Measurements from ENCODE around the gene RUFY3. TPM values are rescaled to one million over a fixed set of nuclear protein-coding genes. Genes with fewer than 3 reads are reported as not detected.

Gene RUFY3
- total and polyA plus RNA-seq, 4 experiments from 2014 or later, result 3.3 to 36.2 (median 22.7) TPM

DNA sequence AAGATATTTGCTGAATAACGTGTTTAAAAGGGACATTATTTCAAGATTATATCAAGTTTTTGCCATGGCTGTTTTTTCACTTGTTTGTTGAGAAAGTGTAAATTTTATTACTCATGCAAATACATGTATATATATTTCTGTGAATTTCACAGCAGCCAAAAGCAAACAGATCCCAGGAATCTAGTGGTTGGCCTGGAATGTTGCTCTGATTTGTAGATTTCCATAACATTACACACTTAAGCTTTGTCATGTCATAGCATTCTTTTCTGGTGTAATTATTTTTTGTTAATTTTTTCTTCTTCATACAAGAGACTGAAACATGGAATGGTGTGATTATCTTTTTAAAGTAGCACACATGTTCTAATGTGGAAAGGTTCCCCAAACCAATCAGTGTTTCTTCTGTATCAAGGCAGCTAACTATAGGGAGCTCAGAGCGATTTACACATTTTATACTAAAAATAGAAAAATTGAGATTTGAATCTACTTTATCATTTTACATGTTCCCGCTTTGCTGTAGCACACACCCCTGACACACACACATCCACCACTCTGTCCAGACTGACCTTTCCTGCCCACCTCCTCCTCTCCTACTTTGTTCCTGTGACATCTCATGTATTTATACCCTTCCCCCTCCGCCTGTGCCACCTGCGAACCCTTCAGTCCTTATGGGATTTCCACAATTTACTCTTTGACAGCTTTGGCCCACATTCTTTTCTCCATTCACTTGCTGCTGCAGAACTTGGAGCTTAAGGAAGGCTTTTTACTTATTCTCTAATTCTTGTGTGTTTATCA is 20.3 kb downstream of the RUFY3 start:
- Mint-ChIP-seq H3K9me3 (no peaks in the 10 kb centered on the region), H3K27me3 (no peaks in the 10 kb centered on the region), H3K36me3 (no peaks in the 10 kb centered on the region), H3K4me1 (peaks cover 3 to 8% (median 6%) of the 10 kb centered on the region in 4 donors), H3K27ac (no peak overlapping the region), H3K4me3 (no peak overlapping the region)
- H3K36me3 ChIP-seq (ENCODE audit: insufficient read depth, low read length), result no peaks in the 10 kb centered on the region
- H3K27ac ChIP-seq (ENCODE audit: low read depth, low read length), result no peak overlapping the region
- CTCF ChIA-PET (ENCODE audit: partially characterized antibody), result interaction anchor here (1.1 kb wide), 1 partner anchor 38 kb away, joined by 3 read pairs; no protein-coding TSS in a partner anchor
- H3K4me3 ChIP-seq (ENCODE audit: low read length in 2 of 2), result no peak overlapping the region
- H3K4me1 ChIP-seq (ENCODE audit: insufficient read depth, low read length), result peaks cover 10% of the 10 kb centered on the region
- POLR2A ChIA-PET (ENCODE audit: partially characterized antibody), result no interaction called here
- H3K9me3 ChIP-seq (ENCODE audit: control insufficient read depth in 1 of 2, low read length in 2 of 2), result no peaks in the 10 kb centered on the region
- no peak for DNase-seq
- no peaks in the 10 kb centered on the region for H3K27me3 ChIP-seq (ENCODE audit: insufficient read depth, low read length)
- intact Hi-C loops (cut with micrococcal nuclease), result no loop called here

DNA sequence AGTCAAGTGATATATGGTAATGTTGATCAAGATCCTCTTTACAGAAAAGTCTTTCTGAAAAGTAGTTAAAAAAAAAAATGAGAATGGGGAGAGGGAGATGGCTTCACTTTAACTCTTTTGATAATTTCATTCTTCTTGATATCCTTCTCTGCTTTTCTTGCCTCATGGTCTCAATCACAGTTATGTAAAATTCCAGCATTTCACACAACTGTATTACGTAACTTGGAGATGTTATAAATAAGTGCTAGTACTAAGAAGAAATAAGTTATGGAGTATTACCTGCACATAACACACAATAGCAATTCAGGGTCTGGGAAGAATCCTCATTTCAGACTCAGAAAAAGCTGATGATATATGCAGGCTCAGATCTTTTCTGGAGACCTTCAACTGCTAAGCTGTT is 22.0 kb downstream of the RUFY3 start:
- intact Hi-C loops (cut with micrococcal nuclease), result no loop called here
- peak overlapping the region in 1 of 7 donors; percentile 36 for H3K27ac Mint-ChIP-seq
- CTCF ChIA-PET (ENCODE audit: partially characterized antibody), result interaction anchor here (0.8 kb wide), 1 partner anchor 9 kb away, joined by 3 read pairs; no protein-coding TSS in a partner anchor
- no peaks in the 10 kb centered on the region for H3K9me3 ChIP-seq (ENCODE audit: control insufficient read depth in 1 of 2, low read length in 2 of 2)
- no peak overlapping the region for H3K4me3 Mint-ChIP-seq
- no peaks in the 10 kb centered on the region for H3K27me3 ChIP-seq (ENCODE audit: insufficient read depth, low read length)
- POLR2A ChIA-PET (ENCODE audit: partially characterized antibody), result interaction anchor here (1.5 kb wide), 1 partner anchor 9 kb away, joined by 3 read pairs; no protein-coding TSS in a partner anchor
- H3K4me1 ChIP-seq (ENCODE audit: insufficient read depth, low read length), result no peaks in the 10 kb centered on the region
- H3K27ac ChIP-seq (ENCODE audit: low read depth, low read length), result no peak overlapping the region
- H3K27me3 Mint-ChIP-seq, result no peaks in the 10 kb centered on the region
- no peak for DNase-seq
- H3K36me3 Mint-ChIP-seq, result no peaks in the 10 kb centered on the region
- H3K9me3 Mint-ChIP-seq, result peaks cover 0 to 1% (median 0%) of the 10 kb centered on the region in 8 donors
- H3K4me1 Mint-ChIP-seq, result peaks cover 0 to 4% (median under 1%) of the 10 kb centered on the region in 4 donors
- H3K36me3 ChIP-seq (ENCODE audit: insufficient read depth, low read length), result no peaks in the 10 kb centered on the region
- no peak overlapping the region for H3K4me3 ChIP-seq (ENCODE audit: low read length in 2 of 2)

DNA sequence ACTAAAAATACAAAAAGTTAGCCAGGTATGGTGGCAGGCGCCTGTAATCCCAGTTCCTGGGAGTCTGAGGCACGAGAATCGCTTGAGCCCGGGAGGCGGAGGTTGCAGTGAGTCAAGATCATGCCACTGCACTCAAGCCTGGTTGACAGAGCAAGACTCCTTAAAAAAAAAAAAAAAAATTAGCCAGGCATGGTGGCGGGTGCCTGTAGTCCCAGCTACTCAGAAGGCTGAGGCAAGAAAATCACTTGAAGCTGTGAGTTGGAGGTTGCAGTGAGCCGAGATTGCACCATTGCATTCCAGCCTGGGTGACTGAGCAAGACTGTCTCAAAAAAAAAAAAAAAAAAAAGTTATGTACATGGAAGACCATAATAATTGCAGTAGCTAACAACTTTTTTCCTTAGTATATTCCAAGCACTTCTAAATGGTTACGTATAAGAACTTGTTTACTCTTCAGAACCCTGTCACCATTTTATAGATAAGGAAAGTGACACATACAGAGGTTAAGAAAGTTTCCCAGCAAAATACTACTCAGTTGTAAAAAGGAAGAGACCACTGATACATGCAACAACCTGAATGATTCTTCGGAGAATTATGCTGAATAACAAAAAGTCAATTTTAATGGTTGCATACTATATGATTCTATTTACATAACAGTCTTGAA is 24.5 kb downstream of the RUFY3 start:
- intact Hi-C loops (cut with micrococcal nuclease), result no loop called here
- Histone ChIP-seq H3K27ac (ENCODE audit: low read depth, low read length) (no peak overlapping the region), H3K4me1 (ENCODE audit: insufficient read depth, low read length) (no peaks in the 10 kb centered on the region), H3K4me3 (ENCODE audit: low read length in 2 of 2) (no peak overlapping the region), H3K36me3 (ENCODE audit: insufficient read depth, low read length) (no peaks in the 10 kb centered on the region), H3K9me3 (ENCODE audit: control insufficient read depth in 1 of 2, low read length in 2 of 2) (no peaks in the 10 kb centered on the region), H3K27me3 (ENCODE audit: insufficient read depth, low read length) (no peaks in the 10 kb centered on the region)
- H3K27me3 Mint-ChIP-seq, result no peaks in the 10 kb centered on the region
- peaks cover 0 to 1% (median 0%) of the 10 kb centered on the region in 8 donors for H3K9me3 Mint-ChIP-seq
- H3K27ac Mint-ChIP-seq, result peak overlapping the region in 2 of 7 donors; percentile 29 to 30
- H3K4me1 Mint-ChIP-seq, result peaks cover 0 to 5% (median 4%) of the 10 kb centered on the region in 4 donors
- CTCF ChIA-PET (ENCODE audit: partially characterized antibody), result interaction anchor here (0.6 to 2.4 kb wide), 2 partner anchors 11 to 19 kb away, joined by 3 to 10 read pairs; no protein-coding TSS in a partner anchor
- no peaks in the 10 kb centered on the region for H3K36me3 Mint-ChIP-seq
- POLR2A ChIA-PET (ENCODE audit: partially characterized antibody), result interaction anchor here (0.6 to 0.9 kb wide), 2 partner anchors 9 to 155 kb away, joined by 3 to 4 read pairs; no protein-coding TSS in a partner anchor
- no peak for DNase-seq
- no peak overlapping the region for H3K4me3 Mint-ChIP-seq

DNA sequence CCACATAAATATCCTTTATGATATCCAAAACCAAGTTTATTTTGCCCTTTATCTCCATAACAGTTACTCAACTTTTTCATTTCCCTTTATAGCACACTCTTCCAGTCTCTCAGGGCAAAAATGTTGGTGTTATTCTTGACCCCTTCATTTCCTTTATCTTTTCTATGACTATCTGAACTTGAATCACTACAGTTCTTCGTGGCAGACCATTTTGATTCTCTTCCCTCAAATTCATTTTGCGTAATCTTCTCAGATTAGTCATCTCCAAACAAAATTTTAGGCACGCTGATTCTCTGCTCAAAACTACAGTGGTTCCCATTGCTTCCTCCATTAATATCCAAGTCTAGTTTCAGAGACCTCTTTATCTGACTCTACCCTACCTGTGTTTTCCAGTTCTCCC is 26.1 kb downstream of the RUFY3 start:
- Histone ChIP-seq H3K4me1 (ENCODE audit: insufficient read depth, low read length) (no peaks in the 10 kb centered on the region), H3K36me3 (ENCODE audit: insufficient read depth, low read length) (no peaks in the 10 kb centered on the region), H3K4me3 (ENCODE audit: low read length in 2 of 2) (no peak overlapping the region), H3K27ac (ENCODE audit: low read depth, low read length) (no peak overlapping the region), H3K27me3 (ENCODE audit: insufficient read depth, low read length) (no peaks in the 10 kb centered on the region), H3K9me3 (ENCODE audit: control insufficient read depth in 1 of 2, low read length in 2 of 2) (no peaks in the 10 kb centered on the region)
- Mint-ChIP-seq H3K27ac (no peak overlapping the region), H3K9me3 (peaks cover 0 to 3% (median 0%) of the 10 kb centered on the region in 8 donors), H3K36me3 (no peaks in the 10 kb centered on the region), H3K27me3 (no peaks in the 10 kb centered on the region), H3K4me3 (no peak overlapping the region), H3K4me1 (peaks cover 4 to 9% (median 6%) of the 10 kb centered on the region in 4 donors)
- DNase-seq, result no peak
- intact Hi-C loops (cut with micrococcal nuclease), result no loop called here
- ChIA-PET POLR2A (ENCODE audit: partially characterized antibody) (no interaction called here), CTCF (ENCODE audit: partially characterized antibody) (no interaction called here)

DNA sequence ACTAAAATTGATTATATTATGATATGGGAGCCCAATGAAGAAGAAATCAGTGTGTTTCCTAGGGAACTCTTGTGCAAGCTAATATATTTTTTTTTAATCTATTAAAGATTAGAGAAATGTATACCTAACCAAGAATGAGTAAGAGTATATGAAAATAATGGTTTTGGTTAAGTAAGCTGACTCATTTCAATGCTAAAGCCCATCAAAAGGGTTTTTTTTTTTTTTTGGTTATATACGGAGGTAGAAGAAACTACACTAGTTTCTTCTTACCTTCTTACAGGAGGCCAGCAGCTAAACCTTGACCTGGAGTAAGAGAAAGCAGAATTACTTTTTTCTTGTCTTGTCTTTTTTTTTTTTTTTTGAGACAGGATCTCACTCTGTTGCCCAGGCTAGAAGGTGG is 27.5 kb downstream of the RUFY3 start:
- no peaks in the 10 kb centered on the region for H3K36me3 Mint-ChIP-seq
- H3K4me1 ChIP-seq (ENCODE audit: insufficient read depth, low read length), result no peaks in the 10 kb centered on the region
- ChIA-PET CTCF (ENCODE audit: partially characterized antibody) (interaction anchor here (1.1 to 2.0 kb wide), 4 partner anchors 9 to 190 kb away, joined by 3 to 20 read pairs (median 4); no protein-coding TSS in a partner anchor), POLR2A (ENCODE audit: partially characterized antibody) (interaction anchor here (1.5 kb wide), 1 partner anchor 9 kb away, joined by 3 read pairs; no protein-coding TSS in a partner anchor)
- H3K27ac ChIP-seq (ENCODE audit: low read depth, low read length), result no peak overlapping the region
- H3K4me3 Mint-ChIP-seq, result no peak overlapping the region
- peaks cover 0 to 3% (median 0%) of the 10 kb centered on the region in 8 donors for H3K9me3 Mint-ChIP-seq
- H3K36me3 ChIP-seq (ENCODE audit: insufficient read depth, low read length), result no peaks in the 10 kb centered on the region
- no peaks in the 10 kb centered on the region for H3K9me3 ChIP-seq (ENCODE audit: control insufficient read depth in 1 of 2, low read length in 2 of 2)
- H3K4me1 Mint-ChIP-seq, result peaks cover 7 to 11% (median 9%) of the 10 kb centered on the region in 4 donors
- no peak for DNase-seq
- H3K27ac Mint-ChIP-seq, result no peak overlapping the region
- intact Hi-C loops (cut with micrococcal nuclease), result no loop called here
- no peaks in the 10 kb centered on the region for H3K27me3 ChIP-seq (ENCODE audit: insufficient read depth, low read length)
- H3K4me3 ChIP-seq (ENCODE audit: low read length in 2 of 2), result no peak overlapping the region
- H3K27me3 Mint-ChIP-seq, result no peaks in the 10 kb centered on the region

DNA sequence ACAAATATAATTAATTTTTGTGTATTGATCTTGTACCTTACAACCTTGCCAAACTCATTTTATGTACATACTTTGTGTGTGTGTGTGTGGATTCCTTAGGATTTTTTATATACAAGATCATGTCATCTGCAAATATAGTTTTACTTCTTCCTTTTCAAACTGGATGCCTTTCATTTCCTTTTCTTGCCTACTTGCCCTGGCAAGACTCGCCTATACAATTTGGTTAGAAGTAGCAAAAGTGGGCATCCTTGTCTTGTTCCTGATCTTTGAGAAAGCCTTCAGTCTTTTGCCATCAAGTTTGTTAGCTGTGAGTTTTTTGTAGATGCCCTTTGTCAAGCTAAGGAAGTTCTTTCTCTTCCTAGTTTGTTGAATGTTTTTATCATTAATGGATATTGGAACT is 30.5 kb downstream of the RUFY3 start:
- CTCF ChIA-PET (ENCODE audit: partially characterized antibody), result no interaction called here
- H3K4me3 ChIP-seq (ENCODE audit: low read length in 2 of 2), result no peak overlapping the region
- intact Hi-C loops (cut with micrococcal nuclease), result loop anchor here (2.0 kb wide), 1 partner anchor 15 kb away; no protein-coding TSS in a partner anchor

DNA sequence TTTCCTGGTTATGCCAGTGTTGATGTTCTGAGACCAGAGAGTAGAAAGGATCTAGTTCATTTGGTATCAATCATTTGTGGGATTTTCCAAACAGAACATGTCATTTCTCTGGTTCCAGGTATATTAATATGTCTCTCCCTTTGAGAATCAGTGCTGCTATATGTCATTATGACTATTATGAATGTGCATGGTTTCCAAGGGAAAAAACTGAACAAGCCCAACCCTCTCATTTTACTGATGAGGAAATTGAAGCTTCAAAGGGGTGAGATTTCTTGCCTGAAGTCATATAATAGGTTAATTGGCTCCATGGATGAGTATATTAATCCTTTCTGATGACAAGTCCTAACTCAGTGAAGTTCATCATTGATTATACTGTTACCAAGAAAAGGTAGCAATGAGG is 31.9 kb downstream of the RUFY3 start:
- POLR2A ChIA-PET (ENCODE audit: partially characterized antibody), result no interaction called here
- H3K27ac ChIP-seq (ENCODE audit: low read depth, low read length), result no peak overlapping the region
- CTCF ChIA-PET (ENCODE audit: partially characterized antibody), result interaction anchor here (2.7 kb wide), 1 partner anchor 17 kb away, joined by 11 read pairs; no protein-coding TSS in a partner anchor
- H3K27ac Mint-ChIP-seq, result no peak overlapping the region
- no peak overlapping the region for H3K4me3 Mint-ChIP-seq
- H3K4me3 ChIP-seq (ENCODE audit: low read length in 2 of 2), result no peak overlapping the region
- H3K9me3 ChIP-seq (ENCODE audit: control insufficient read depth in 1 of 2, low read length in 2 of 2), result no peaks in the 10 kb centered on the region
- H3K4me1 ChIP-seq (ENCODE audit: insufficient read depth, low read length), result no peaks in the 10 kb centered on the region
- intact Hi-C loops (cut with micrococcal nuclease), result loop anchor here (2.0 kb wide), 1 partner anchor 17 kb away; no protein-coding TSS in a partner anchor
- peaks cover 0 to 2% (median 0%) of the 10 kb centered on the region in 8 donors for H3K9me3 Mint-ChIP-seq
- H3K27me3 ChIP-seq (ENCODE audit: insufficient read depth, low read length), result no peaks in the 10 kb centered on the region
- no peaks in the 10 kb centered on the region for H3K27me3 Mint-ChIP-seq
- no peak for DNase-seq
- H3K36me3 ChIP-seq (ENCODE audit: insufficient read depth, low read length), result no peaks in the 10 kb centered on the region
- peaks cover 0 to 8% of the 10 kb centered on the region in 2 donors for H3K36me3 Mint-ChIP-seq
- peaks cover 5 to 11% (median 8%) of the 10 kb centered on the region in 4 donors for H3K4me1 Mint-ChIP-seq

More for the DNA sequence above, 30.5 kb downstream of the RUFY3 start:
- Histone ChIP-seq H3K9me3 (ENCODE audit: control insufficient read depth in 1 of 2, low read length in 2 of 2) (no peaks in the 10 kb centered on the region), H3K27me3 (ENCODE audit: insufficient read depth, low read length) (no peaks in the 10 kb centered on the region), H3K27ac (ENCODE audit: low read depth, low read length) (no peak overlapping the region), H3K4me1 (ENCODE audit: insufficient read depth, low read length) (no peaks in the 10 kb centered on the region), H3K36me3 (ENCODE audit: insufficient read depth, low read length) (no peaks in the 10 kb centered on the region)
- no peak for DNase-seq
- Mint-ChIP-seq H3K4me3 (no peak overlapping the region), H3K9me3 (peaks cover 0 to 3% (median 0%) of the 10 kb centered on the region in 8 donors), H3K27me3 (no peaks in the 10 kb centered on the region), H3K4me1 (peaks cover 7 to 11% (median 9%) of the 10 kb centered on the region in 4 donors), H3K27ac (no peak overlapping the region), H3K36me3 (peaks cover 0 to 8% of the 10 kb centered on the region in 2 donors)
- POLR2A ChIA-PET (ENCODE audit: partially characterized antibody), result no interaction called here
